Measurements from ENCODE around the gene CCR3.

The CCR3 gene

DNA sequence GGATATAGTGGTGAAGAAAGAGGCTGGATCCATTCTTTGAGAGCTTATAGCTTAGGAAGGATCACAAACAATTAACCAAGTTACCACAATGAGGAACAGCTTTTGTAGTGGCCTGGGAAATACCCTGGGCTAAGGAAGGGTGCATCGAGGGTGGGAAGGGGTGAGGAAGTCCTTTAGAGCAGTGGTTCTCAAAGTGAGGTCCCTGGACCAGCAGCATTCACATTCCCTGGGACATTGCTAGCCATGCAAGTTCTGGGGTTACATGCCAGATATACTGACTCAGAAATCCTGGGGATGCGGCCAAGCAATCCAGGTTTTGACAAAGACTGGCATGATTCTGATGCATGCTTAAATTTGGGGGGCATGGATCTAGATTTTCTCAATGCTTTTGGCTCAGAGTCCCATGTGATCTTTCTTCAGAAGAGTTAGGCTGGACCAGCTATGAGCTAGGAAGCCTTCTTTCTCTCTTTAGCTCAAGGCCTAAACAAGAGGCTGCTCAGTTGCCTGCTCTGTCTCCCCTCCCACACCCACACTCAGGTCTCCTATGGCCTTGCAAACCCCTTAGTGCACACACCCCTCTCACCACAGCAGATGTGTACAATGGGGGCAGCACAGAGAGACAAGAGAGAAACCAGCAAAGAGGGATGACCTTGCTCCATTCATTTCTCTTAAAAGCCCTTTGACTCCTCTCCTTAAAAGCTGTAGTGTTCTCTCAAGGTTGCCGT, 32.4 kb upstream of the CCR3 start:
- no peak for DNase-seq (ENCODE audit: low spot score in 2 of 2)
- ATAC-seq, result no peak
- peak overlapping the region; percentile 91 for H3K27ac Mint-ChIP-seq
- no peaks in the 10 kb centered on the region for H3K9me3 Mint-ChIP-seq
- H3K4me3 Mint-ChIP-seq, result no peak overlapping the region
- peaks cover 8% of the 10 kb centered on the region for H3K36me3 Mint-ChIP-seq
- H3K4me1 Mint-ChIP-seq, result peaks cover 56% of the 10 kb centered on the region

DNA sequence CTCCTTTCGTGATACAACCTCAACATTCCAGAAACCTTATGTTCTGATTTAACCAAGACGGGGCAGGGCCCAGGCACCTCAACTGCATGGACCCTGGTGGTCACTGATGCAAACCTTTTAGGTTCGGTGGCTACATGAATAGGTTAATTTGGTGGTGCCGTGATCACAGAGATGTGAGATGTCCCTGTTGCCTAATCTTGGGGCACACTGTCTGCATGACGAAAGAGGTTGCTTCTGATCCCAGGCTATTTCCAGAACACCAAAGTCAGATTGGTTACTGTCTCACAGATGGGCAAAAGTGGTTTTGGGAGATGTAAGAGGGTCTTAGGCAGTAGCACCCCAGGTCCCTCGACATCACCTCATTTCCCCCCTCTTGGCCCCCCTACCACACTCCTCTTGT, 30.2 kb upstream of the CCR3 start:
- peaks cover 38% of the 10 kb centered on the region for H3K4me1 Mint-ChIP-seq
- DNase-seq (ENCODE audit: low spot score in 2 of 2), result peak in 1 of 2 donors; percentile 41

DNA sequence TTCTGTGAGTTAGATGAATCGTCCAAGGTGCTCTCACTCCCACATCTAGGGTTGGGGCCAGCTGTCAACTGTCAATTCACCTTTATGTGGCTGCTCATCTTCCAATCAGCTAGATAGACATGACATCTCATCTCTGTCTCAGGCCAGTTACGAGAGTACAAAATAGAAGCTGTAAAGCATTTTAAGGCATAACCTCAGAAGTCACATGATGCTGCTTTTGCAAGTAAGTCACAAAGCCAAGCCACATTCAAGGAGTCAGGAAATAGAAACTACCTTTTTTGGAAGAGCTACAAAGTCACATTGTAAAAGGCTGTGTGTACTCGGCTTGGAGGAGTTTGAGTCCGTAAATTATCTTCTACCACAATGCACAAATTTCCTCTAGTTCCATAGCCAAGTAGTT, 29.1 kb upstream of the CCR3 start:
- H3K27ac Mint-ChIP-seq, result no peak overlapping the region
- peaks cover 37% of the 10 kb centered on the region for H3K4me1 Mint-ChIP-seq
- ATAC-seq, result peak; percentile 70
- DNase-seq (ENCODE audit: low spot score in 2 of 2), result peak in 1 of 2 donors; percentile 51
- no peaks in the 10 kb centered on the region for H3K9me3 Mint-ChIP-seq
- H3K4me3 Mint-ChIP-seq, result no peak overlapping the region
- peaks cover 4% of the 10 kb centered on the region for H3K36me3 Mint-ChIP-seq

More for the DNA sequence above, 30.2 kb upstream of the CCR3 start:
- no peak overlapping the region for H3K27ac Mint-ChIP-seq
- peaks cover 8% of the 10 kb centered on the region for H3K36me3 Mint-ChIP-seq
- H3K9me3 Mint-ChIP-seq, result no peaks in the 10 kb centered on the region
- no peak for ATAC-seq
- no peak overlapping the region for H3K4me3 Mint-ChIP-seq

DNA sequence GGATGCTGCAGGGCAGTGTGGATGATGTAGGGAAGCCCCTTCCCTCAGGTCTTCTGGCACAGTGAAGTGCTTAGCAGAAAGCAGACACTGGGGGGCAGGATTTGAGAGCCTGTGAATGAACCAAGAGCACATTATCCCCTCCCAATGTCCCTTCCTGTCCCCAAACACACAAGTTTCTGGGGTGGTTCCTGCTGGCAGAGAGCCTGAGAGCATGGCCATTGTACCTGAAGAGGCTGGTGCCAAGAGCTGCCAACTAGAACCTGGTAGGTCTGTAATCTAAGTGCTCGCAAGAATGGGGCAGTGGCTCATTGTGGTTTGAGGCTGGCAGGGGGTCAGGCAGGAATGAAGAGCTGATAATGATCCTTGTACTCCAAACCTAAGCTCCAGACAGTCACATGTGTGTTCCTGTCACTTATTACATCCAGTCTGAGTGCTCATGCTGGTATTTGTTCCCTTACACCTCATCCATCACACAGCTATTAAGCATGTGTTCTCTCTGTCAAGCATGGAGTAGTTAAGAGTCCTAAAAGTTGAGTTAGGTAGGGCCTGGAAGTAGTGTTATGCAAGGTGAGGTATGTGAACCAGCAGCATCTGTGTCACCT, 27.4 kb upstream of the CCR3 start:
- Mint-ChIP-seq H3K27ac (no peak overlapping the region), H3K4me1 (peaks cover 26% of the 10 kb centered on the region), H3K9me3 (peaks cover 3% of the 10 kb centered on the region), H3K4me3 (no peak overlapping the region), H3K36me3 (no peaks in the 10 kb centered on the region)
- no peak for ATAC-seq
- peak in 1 of 2 donors; percentile 61 for DNase-seq (ENCODE audit: low spot score in 2 of 2)

DNA sequence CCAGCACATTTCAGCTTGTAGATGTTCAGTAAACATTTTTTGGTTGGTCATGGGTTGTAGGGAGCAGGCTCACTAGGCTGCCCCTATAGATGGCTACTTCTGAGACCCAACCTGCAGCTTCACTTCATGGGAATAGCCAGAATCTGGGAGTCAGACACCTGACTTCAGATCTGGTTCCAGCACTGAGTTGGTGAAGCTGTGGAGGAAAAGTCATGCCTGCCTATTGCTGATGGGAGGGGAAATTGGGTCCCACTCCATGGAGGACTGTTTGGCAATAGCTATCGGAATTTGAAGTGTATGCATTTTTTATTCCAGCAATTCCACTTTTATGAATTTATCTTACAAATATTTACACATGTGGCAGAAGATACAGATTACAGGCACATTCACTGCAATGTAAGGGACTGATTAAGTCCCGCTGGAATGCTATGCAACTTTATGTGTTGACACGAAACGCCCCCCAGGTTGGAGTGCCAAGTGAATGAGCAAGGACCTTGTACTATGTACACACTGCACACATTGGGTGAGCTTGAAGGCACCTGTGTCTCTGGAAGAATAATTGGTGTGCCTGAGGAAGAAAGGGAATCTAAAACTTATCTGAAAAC, 26.3 kb upstream of the CCR3 start:
- no peaks in the 10 kb centered on the region for H3K36me3 Mint-ChIP-seq
- no peak for ATAC-seq
- H3K4me3 Mint-ChIP-seq, result no peak overlapping the region
- no peak overlapping the region for H3K27ac Mint-ChIP-seq
- H3K9me3 Mint-ChIP-seq, result peaks cover 3% of the 10 kb centered on the region
- H3K4me1 Mint-ChIP-seq, result peaks cover 18% of the 10 kb centered on the region
- DNase-seq (ENCODE audit: low spot score in 2 of 2), result no peak

DNA sequence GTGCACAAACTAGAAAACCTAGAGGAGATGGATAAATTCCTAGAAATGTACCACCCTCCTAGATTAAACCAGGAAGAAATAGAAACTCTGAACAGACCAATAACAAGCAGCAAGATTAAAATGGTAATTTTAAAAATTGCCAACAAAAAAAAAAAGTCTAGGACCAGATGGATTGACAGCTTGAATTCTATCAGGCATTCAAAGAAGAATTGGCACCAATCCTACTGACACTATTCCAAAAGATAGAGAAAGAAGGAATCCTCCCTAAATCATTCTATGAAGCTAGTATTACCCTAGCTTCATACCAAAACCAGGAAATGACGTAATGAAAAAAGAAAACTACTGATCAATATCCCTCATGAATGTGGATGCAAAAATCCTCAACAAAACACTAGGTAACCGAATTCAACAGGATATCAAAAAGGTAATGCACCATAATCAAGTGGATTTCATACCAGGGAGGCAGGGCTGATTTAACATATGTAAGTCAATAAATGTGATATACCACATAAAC, 24.0 kb upstream of the CCR3 start:
- no peaks in the 10 kb centered on the region for H3K36me3 Mint-ChIP-seq
- no peak overlapping the region for H3K4me3 Mint-ChIP-seq
- H3K4me1 Mint-ChIP-seq, result peaks cover 27% of the 10 kb centered on the region
- DNase-seq (ENCODE audit: low spot score in 2 of 2) (no peak), ATAC-seq (no peak)
- peaks cover 3% of the 10 kb centered on the region for H3K9me3 Mint-ChIP-seq
- no peak overlapping the region for H3K27ac Mint-ChIP-seq

DNA sequence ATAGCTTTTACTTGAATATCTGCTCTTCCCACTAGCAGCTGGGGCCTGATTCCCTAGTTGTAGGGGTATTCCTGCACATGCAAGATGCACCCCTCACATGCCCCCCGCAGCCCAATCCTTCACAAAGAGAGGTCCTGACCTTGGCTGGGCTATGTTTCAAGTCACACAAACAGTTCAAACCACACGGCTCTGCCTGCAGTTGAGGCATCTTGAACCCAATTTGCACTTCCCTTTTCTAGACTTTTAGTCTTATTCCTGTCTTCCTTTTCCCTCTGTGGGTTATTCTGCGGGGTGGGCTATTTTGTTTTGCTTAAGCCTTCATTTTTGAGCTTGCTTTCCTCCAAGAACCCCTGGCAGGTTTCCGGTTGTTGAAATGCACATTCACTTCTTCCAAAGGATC, 20.9 kb upstream of the CCR3 start:
- Mint-ChIP-seq H3K4me3 (no peak overlapping the region), H3K27ac (no peak overlapping the region), H3K36me3 (no peaks in the 10 kb centered on the region), H3K9me3 (peaks cover 6% of the 10 kb centered on the region), H3K4me1 (peaks cover 33% of the 10 kb centered on the region)
- ATAC-seq (no peak), DNase-seq (ENCODE audit: low spot score in 2 of 2) (no peak)

DNA sequence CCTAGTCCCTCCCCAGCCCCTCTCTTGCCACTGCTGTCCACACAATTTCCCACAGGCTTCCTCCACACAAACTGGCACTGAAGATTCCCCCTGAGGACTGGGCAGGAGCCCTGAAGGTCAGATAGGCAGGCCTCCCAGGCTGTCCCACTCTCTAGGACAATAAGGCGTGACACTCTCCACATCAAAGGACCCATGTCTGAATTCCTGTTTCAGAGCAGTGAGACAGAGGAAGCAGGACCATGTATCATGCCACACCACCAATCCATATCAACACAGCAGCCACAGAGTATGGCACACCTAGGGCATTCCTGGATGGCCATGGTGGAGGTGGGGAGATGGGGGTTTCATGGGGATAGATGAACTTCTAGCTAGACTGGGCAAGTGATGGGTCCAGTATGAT, 20.3 kb upstream of the CCR3 start:
- Mint-ChIP-seq H3K27ac (no peak overlapping the region), H3K4me3 (no peak overlapping the region), H3K4me1 (peaks cover 30% of the 10 kb centered on the region), H3K36me3 (no peaks in the 10 kb centered on the region), H3K9me3 (peaks cover 9% of the 10 kb centered on the region)
- ATAC-seq (no peak), DNase-seq (ENCODE audit: low spot score in 2 of 2) (no peak)

DNA sequence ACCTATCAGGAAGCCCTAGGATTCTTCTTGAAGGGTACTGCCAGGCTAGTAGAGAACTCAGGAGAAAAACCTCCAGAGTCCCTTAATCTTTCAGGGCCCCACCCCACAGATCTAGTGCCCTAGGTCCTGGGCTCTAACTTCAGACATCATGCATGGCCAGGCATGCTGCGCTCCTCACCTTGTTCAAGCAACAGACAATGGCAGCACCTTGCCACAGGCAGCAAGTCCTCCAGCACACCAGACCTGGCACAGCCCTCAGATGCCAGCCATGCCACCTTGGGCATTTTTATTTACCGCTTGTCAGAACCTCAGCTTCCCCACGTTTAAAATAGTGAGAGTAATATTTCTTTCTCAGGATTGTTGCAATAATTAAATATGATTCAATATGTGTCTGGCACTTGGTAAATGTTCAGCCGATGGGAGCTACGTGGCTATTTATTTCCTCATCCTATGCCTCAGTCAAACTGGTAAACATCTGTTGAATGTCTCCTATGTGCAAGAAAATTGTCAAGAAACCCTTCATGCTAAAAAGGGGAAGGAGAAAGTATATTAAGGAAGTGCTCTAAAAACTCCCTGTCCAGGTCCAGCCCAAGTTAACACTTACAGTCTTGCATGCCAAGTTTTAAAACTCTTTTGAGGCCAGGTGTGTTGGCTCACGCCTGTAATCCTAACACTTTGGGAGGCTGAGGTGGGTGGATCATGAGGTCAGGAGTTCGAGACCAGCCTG, 19.7 kb upstream of the CCR3 start:
- no peaks in the 10 kb centered on the region for H3K36me3 Mint-ChIP-seq

DNA sequence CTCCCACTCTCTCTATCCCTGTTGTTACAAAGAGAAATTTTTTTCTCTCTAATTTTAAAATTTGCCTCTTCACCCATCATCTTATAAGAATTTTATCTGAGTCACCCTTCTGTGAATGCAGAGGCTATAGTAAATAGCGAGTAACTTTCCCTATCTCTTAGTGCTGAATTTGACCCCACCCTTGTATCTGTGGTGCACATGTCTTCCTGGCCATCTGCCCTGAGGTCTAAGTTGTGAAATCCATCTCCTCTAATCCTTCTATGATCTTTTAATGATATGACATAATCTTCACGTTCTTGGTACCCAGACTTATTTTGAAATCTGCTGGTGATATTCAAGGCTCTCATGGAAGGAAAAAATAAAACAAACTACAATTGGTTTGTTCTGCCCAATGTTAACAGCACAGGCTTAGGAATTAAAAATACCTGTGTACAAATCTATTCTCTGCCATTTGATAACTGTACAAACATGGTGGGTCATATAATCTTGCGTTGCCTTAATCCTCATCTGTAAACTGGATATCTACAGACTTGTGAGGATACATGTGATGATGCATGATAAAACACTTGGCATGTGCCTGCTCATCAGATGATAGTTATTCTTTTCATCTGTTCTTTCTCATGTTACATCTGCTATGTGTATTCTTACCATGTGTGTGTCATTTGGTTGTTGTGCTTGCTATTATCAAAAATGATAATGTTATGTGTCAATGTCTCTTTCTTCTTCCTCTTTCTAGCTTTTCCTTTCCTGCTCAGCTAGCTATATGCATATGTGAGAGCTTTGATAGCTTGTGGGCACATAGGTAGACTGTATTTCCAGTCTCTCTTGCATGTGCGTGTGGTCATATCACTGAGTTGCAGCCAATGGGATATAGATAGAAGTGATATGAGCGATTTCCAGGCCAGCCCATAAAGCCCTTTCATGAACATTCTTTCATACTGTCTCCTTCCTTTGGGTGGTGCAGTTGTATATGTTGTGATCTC, 13.7 kb upstream of the CCR3 start:
- peaks cover 6% of the 10 kb centered on the region for H3K9me3 Mint-ChIP-seq
- DNase-seq (ENCODE audit: low spot score in 2 of 2), result no peak
- H3K4me1 Mint-ChIP-seq, result peaks cover 21% of the 10 kb centered on the region
- no peak overlapping the region for H3K4me3 Mint-ChIP-seq
- H3K27ac Mint-ChIP-seq, result peak overlapping the region; percentile 8
- ATAC-seq, result peak; percentile 84
- H3K36me3 Mint-ChIP-seq, result no peaks in the 10 kb centered on the region

More for the DNA sequence above, 19.7 kb upstream of the CCR3 start:
- DNase-seq (ENCODE audit: low spot score in 2 of 2) (no peak), ATAC-seq (no peak)
- Mint-ChIP-seq H3K4me1 (peaks cover 27% of the 10 kb centered on the region), H3K9me3 (peaks cover 9% of the 10 kb centered on the region), H3K27ac (no peak overlapping the region), H3K4me3 (no peak overlapping the region)

DNA sequence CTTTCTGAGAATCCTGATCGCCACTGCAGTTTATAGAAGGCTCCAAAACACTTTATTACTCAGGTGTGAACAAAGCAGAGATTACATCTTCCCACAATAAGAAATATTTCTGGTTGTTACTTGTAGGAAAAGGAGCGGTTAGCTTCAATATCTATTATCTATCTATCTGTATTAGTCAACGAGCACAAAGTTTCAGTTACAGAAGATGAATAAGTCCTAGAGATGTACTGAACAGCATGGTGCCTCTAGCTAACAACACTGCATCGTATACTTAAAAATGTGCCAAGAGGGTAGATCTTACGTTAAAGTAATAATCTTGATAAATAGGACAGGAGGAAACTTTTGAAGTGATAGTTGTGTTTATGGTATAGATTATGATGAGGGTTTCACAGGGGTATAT, 10.9 kb upstream of the CCR3 start:
- ATAC-seq (peak; percentile 61), DNase-seq (ENCODE audit: low spot score in 2 of 2) (no peak)
- Mint-ChIP-seq H3K9me3 (peaks cover 3% of the 10 kb centered on the region), H3K4me3 (no peak overlapping the region), H3K4me1 (peaks cover 24% of the 10 kb centered on the region), H3K27ac (no peak overlapping the region), H3K36me3 (no peaks in the 10 kb centered on the region)

DNA sequence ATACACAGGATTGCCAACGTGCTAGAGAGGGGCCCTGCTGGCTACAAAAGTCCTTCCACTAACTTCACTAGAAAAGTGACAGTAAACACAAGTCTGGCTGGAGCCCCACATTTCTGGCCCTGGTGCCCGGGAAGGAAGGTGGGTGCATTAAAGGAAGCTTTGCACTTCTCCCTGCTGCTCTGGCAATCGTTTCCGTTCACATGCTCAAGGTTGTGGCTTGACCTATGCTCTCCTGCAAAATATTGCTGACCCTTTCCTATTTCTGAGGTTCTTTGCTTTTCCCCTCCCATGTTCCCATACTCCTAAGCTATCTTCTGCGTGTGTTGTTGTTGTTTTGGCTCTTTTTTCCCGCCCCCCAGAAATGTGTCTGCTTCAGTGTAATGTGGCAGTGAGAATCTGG, 9.1 kb upstream of the CCR3 start:
- Mint-ChIP-seq H3K9me3 (no peaks in the 10 kb centered on the region), H3K4me3 (no peak overlapping the region), H3K4me1 (peaks cover 32% of the 10 kb centered on the region), H3K27ac (no peak overlapping the region), H3K36me3 (no peaks in the 10 kb centered on the region)
- DNase-seq (ENCODE audit: low spot score in 2 of 2) (no peak), ATAC-seq (no peak)

DNA sequence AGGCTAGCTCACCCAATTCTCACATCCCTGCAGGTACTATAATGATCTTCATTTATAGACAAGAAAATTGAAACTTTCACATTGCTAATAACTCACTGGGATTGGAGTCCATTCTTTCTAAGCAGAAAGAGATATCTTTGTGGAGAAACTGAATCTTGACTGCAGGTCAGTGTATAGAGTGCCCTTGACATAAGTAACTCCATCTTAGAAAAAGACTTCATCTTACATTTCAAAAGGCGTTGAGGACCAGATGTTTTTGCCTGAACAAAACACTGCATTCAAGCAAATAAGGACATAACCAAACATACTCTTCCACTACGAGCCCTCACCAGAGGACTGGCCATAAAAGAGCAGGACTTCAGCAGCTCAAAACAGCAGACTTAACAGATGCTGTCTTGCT, 6.8 kb upstream of the CCR3 start:
- Mint-ChIP-seq H3K27ac (no peak overlapping the region), H3K4me1 (peaks cover 24% of the 10 kb centered on the region)
- ATAC-seq, result no peak

DNA sequence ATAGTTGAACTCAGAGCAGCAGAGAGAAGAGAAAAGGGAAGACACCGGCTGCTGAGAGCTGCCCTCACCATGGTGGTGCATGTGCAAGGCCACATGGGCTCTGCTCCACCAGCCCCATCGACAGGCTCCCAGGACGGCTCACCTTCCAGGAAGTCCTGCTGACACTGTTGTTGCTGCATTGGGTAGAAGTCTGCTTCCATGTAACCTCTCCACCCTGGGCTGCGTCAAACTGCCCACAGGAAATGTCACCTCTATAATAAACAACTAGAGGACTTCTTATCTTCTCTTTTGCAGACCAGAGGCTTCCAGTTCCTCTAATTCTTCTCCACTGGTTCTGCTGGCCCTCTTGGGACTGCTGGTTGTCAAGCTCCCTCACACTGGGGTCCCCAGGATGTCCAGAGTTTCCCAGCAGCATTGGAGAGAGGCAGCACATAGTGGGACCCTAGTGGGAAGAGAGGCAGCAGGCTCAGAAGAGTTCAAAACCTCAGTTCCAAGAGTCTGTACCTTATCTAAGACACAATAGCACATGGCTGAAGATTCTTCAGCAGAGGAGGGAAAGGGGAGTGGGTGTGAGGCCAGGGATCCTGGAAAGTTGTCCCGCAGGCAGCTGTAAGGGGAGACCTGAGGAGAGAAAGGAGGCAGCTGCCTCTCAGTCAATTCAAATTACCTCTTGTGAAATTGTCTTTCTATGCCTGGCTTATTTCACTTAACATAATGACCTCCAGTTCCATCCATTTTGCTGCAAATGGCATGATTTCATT, 5.8 kb upstream of the CCR3 start:
- no peaks in the 10 kb centered on the region for H3K36me3 Mint-ChIP-seq
- H3K4me3 Mint-ChIP-seq, result no peak overlapping the region
- ATAC-seq (peak; percentile 48), DNase-seq (ENCODE audit: low spot score in 2 of 2) (no peak)
- peaks cover 24% of the 10 kb centered on the region for H3K4me1 Mint-ChIP-seq
- peak overlapping the region; percentile 23 for H3K27ac Mint-ChIP-seq
- no peaks in the 10 kb centered on the region for H3K9me3 Mint-ChIP-seq

More for the DNA sequence above, 6.8 kb upstream of the CCR3 start:
- Mint-ChIP-seq H3K36me3 (no peaks in the 10 kb centered on the region), H3K9me3 (no peaks in the 10 kb centered on the region), H3K4me3 (no peak overlapping the region)
- DNase-seq (ENCODE audit: low spot score in 2 of 2), result no peak

Data from stimulated activated effector memory CD8-positive, alpha-beta T cell treated with anti-CD3 and anti-CD28 coated beads, Interleukin-12 subunit alpha, Interleukin-12 subunit beta, amount 100 ng/mL, for 72 hours (primary cell).